ENCODE results near the gene MTUS2.

Gene MTUS2

DNA sequence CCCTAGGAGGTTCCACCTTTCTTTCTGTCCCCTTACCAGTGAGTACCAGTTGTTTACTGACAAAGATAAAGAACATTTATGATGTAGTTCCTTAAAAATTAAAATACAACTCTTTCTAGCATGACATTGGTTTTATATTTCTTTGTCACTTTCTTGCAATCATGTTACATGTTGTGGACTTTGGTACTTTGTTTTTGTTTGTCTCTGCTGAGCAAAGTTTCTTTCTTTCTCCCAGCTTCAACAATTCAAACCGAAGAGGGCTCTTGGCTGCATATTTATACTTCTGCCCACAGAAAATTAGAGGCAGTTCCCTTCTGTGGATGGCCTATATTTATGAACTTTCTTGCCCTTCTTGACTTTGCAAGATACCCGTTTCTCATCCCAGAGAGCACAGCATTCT lies 201.2 kb downstream of the MTUS2 start:
- in situ Hi-C loops (cut with MboI; ENCODE audit: low sequenced_read_pairs) = no loop called here

DNA sequence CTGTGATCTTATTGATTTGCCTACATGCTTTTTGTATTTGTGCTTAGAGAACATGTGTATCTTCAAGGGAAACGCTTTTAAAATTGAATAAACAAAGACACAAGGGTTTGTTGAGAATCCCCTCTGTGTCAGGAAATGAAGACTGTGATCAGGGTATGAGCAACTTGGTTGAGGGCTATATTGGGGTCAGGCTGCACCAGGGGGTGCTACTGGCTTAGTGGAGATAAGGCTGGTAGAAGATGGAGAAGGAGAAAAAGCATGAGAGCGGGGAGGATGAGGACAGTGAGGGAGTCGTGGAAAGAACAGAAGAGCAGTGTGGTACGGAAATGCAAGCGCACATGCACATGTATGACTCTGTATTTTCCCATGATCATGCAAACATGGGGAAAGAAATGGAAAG lies 201.6 kb downstream of the MTUS2 start:
- in situ Hi-C loops (cut with MboI; ENCODE audit: low sequenced_read_pairs) = no loop called here

DNA sequence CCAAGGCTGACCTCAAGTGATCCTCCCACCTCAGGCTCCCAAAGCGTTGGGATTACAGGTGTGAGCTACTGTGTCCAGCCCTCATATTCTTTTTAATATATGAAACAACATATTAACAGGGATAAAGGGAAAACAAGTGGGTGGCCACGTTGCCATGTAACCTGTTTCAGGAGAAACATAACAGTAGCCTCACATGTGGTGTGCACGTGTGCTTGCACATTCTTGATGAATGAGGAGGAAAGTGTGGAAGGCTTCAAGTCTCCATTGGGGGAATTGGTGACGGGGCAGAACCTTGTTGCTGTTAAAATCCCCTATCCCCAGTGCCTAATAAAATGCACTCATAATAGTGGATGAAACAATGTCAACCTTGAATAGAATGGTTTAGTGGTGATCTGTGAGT lies 202.3 kb downstream of the MTUS2 start:
- in situ Hi-C loops (cut with MboI; ENCODE audit: low sequenced_read_pairs) = no loop called here

DNA sequence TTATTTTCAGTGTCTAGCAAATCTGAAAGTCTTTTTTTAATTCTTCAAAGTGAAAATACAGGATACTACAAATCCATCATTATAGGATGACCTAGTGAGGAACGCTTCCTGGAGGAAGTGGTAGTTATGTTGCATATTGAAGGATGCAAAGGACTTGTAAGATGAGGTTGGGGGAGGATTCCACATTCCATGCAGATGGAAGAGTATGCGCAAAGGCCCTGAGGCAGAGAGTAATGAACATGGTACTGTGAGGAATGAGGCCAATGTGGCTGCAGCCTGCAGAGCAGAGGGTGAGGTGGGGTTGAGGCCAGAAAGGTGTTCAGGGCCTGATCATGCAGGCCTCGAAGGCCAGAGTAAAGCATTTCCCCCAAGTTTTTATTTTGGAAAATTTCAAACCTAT lies 202.8 kb downstream of the MTUS2 start:
- in situ Hi-C loops (cut with MboI; ENCODE audit: low sequenced_read_pairs) = no loop called here

DNA sequence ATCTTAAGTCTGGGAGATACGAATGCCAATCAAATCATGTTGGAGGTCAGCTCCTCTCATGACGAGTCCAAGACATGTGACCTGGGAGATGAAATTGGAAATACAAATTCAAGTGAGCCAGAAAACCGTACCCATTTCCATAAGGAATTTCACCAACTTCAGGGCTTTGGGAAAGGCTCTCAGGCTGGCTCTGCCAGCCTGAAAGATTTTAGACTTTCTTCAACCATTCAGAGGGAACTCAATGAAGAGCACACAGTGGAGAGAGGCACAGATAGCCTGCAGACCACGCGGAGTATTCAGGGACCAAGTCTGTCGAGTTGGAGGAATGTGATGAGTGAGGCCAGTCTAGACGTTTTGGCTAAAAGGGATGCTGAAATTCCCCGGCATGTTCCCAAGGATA lies 204.6 kb downstream of the MTUS2 start:
- in situ Hi-C loops (cut with MboI; ENCODE audit: low sequenced_read_pairs) = no loop called here

DNA sequence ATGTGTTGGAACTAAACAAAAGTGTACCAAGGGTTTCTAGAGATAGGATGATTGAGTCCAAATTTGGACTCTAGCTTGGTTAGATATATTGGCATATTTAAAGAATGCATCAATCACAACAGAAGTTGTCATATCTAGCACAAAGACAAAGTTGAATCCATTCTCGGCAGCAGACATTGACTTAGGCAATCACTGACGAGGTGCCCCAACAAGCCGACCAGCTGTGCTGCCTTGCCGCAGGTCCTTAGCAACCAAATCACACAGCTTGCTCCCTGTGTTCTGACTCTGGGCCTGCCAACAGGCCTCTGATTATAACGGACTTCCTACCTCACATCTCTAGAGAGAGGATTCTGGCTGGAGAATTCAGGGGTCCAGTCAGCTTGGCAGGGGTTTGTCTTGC lies 208.7 kb downstream of the MTUS2 start:
- in situ Hi-C loops (cut with MboI; ENCODE audit: low sequenced_read_pairs) = no loop called here

DNA sequence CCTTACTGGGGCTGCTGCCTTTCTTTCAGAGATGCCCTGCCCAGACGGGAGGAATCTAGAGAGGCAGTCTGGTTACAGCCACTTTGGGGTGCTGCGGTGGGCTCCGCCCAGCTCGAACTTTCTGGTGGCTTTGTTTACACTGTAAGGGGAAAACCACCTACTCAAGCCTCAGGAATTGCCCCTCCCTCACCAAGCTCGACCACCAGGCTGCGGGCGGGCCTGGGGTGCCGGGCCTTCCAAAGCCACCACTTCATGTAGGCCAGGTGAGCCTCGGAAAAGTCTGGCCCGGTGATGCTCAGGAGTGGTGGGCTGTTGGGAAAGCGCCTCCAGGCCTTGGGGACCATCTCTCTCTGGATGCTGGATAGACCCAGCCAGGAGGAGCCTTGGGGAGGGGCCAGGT lies 218.6 kb downstream of the MTUS2 start:
- in situ Hi-C loops (cut with MboI; ENCODE audit: low sequenced_read_pairs) = no loop called here

DNA sequence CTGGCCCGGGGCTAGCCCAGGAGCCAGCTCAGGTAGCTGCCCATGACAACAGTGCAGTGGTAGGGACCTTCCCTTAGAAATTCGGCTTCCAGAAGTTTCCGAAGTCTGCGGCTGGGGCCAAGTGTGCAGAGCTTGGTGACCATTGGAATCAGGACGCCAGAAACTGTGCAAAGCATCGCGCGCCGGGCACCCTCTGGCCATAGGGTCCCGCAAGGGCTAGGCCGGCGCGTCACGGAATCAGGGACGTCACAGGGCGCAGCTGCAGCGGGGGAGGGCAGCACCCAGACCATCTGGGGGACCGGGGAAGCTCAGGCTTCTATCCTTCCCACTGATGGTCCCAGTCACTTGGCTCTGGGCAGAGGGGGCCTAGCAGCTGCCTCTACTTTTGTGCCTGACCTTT lies 219.1 kb downstream of the MTUS2 start:
- in situ Hi-C loops (cut with MboI; ENCODE audit: low sequenced_read_pairs) = no loop called here

DNA sequence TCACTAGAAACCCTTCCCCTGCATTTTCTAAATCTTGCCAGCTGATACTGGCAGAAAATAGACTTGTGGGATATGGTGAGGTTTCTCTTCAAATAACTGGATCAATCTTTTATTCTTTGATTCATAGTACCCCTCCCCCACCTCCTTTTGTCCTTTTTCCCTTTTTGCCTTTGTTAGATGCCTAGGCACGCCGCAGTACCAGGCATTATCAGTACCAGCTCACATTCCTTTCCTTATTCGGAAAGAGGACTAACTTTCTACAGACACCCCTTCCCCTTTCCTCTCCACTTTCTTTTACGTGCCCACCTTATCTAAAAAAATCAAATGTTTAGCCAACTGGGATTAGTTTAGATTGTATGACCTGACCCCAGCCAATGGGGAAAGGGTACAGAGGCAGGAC lies 226.4 kb downstream of the MTUS2 start:
- in situ Hi-C loops (cut with MboI; ENCODE audit: low sequenced_read_pairs) = no loop called here

DNA sequence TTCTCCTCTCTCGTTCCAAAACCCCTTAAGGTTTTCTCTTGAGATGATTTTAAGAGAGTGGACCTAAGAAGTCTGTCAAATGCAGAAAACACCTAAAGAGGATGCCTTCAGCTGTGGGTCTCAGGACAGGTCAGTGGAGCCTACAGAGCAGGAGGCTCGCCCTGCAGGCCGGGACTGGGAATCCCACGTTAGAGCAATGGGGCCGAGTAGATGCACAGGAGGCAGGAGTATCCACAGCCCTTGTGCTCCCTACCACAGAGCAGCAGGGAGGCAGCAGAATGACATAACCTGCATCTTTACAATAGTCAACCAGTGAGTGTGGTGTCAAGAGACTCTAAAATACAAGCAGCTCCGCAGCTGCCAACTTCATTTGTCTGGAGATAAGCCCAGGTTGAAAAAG lies 229.4 kb downstream of the MTUS2 start:
- in situ Hi-C loops (cut with MboI; ENCODE audit: low sequenced_read_pairs) = no loop called here

DNA sequence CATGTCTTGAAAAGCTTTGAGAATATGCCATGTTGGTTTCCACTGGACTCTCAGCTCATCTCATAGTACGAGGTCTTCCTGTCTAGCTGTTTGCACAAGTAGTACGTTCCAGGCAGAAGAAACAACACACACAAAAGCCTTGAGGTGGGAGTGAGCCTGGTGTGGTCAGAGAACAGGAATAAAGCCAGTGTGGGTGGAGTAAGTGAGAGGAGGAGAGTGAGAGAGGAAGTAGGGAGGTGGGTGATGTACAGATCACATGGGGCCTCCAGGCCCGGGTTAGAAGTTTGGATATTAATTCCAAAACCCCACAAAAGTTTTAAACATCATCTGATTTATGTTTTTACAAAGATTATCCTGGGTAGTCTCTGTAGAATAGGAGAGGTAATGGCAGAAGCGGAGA lies 230.6 kb downstream of the MTUS2 start:
- in situ Hi-C loops (cut with MboI; ENCODE audit: low sequenced_read_pairs) = no loop called here

DNA sequence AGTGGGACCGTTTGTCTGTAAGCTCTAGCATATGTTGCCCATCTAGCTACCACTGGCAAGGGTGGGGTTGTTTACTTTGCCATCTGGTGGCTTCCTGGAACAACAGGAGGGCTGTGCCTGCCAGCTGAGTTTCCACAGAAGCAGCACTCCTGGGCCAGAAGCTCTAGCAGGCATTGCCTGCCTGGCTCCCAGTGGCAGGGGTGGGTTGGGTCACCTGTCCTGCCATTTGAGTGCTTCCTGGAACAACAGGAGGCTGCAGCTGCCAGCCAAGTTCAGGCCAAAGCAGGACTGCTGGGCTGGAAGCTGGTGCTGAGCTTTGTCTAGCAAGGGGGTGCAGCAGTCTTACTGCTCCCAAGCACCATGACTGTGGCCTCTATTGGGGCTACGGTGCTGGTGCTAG lies 239.7 kb downstream of the MTUS2 start:
- in situ Hi-C loops (cut with MboI; ENCODE audit: low sequenced_read_pairs) = no loop called here

DNA sequence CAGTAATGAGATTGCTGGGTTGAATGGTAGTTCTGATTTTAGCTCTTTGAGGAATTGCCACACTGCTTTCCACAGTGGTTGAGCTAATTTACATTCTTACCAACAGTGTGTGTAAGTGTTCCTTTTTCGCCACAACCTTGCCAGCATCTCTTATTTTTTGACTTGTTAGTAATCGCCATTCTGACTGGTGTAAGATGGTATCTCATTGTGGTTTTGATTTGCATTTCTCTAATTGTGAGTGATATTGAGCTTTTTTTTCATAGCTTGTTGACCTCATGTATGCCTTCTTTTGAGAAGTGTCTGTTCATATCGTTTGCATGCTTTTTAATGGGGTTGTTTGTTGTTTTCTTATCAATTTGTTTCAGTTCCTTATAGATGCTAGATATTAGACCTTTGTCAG lies 245.0 kb downstream of the MTUS2 start:
- in situ Hi-C loops (cut with MboI; ENCODE audit: low sequenced_read_pairs) = no loop called here

DNA sequence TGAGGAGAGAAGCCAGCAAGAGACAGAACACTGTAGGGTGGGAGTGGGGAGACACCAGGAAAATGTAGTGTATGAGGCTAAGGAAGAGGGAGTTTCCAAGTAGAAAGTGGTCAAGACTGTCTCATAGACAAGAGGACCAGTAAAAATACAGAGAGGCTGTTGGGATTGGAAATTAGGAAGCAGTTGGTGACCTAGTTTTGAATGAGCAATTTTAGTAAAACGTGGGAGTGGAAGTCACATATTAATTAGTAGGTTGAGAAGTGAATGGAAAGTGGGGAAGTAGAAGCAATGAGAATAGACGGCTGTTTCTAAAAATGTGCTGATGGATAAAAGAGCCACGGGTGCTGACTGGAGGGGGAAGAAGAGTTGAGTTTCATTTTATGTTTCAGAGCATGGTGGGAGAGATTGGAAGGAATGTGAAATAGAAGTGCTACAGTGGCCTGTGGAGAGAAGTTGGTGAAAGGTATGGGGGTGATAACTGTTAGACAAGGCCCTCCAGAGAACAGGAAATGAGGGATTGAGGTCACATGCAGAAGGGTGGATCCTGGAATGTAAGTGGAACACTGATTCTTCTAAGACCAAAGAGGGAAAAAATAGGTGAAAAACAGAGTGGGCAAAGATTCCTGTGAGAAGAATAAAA lies 247.3 kb downstream of the MTUS2 start:
- in situ Hi-C loops (cut with MboI; ENCODE audit: low sequenced_read_pairs) = no loop called here

DNA sequence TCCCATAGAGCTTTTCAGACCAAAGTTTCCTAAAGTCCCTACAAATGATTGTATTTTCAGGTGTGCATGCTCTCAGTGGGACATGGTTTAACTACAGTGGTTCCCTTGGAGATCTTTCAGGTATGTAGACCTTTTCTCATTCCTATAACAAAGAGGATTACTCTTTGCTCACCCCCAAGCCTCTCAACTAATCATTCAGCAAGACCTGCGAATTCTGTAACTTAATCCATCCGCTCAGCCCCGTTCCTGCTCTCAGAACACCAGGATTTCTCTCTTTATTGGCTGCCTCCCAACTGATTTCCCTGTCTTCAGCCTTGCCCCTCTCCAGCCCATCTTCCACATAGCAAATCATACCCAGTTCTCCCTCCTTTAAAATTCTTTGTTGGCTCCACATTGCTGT lies 253.6 kb downstream of the MTUS2 start:
- in situ Hi-C loops (cut with MboI; ENCODE audit: low sequenced_read_pairs) = no loop called here

DNA sequence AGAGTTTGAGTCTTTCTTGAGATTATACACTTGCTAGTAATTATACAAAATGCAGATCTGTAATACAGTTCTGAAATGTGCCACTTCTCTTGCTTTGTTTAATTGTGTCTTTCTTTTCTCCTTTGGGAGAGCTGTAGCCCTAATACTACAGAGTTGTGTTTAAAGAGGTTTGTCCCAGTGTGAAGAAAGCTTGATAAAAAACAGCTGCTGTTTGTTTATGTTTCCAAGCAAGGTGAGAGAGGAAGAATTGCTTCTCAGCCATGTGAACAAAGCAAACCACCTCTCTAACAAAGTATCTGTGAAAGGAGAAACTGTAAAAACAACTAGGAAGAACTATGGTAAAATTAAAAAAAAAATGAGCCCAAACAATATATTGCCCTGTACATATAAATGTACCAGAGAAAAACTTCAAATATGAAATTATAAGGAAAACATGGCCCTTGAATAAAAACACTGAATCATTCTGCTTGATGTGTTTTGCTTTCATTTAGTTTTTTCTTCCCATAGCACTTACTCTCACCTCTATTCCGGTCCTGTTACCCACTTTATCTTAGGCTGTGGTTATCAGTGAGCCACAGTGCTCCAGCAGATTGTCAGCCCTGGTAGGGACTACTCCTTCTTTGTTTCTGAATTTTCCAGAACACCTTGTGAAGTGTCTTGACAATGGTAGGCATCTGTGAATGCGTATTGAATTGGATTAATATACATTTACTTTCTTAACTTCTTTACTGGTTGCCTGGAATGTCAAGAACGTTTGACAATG lies 257.1 kb downstream of the MTUS2 start:
- in situ Hi-C loops (cut with MboI; ENCODE audit: low sequenced_read_pairs) = no loop called here

DNA sequence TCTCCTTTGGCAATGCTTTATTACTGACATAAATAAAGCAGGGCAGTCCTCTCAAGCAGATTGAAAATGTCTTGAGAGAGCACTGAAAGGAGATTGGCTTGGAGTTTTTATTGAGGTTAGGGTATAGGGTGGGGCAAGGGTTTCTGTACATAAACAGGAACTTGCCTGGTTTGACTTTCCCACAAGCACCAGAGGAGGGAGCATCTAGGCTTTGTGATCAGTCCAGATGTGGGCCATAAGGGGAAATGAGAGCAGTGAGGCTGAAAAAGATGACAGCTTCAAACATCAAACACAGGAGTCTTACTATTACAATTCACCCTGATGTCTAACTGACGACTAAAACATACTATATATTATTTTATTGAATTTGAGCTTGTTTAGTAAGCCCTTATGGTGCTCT lies 260.9 kb downstream of the MTUS2 start:
- in situ Hi-C loops (cut with MboI; ENCODE audit: low sequenced_read_pairs) = no loop called here

DNA sequence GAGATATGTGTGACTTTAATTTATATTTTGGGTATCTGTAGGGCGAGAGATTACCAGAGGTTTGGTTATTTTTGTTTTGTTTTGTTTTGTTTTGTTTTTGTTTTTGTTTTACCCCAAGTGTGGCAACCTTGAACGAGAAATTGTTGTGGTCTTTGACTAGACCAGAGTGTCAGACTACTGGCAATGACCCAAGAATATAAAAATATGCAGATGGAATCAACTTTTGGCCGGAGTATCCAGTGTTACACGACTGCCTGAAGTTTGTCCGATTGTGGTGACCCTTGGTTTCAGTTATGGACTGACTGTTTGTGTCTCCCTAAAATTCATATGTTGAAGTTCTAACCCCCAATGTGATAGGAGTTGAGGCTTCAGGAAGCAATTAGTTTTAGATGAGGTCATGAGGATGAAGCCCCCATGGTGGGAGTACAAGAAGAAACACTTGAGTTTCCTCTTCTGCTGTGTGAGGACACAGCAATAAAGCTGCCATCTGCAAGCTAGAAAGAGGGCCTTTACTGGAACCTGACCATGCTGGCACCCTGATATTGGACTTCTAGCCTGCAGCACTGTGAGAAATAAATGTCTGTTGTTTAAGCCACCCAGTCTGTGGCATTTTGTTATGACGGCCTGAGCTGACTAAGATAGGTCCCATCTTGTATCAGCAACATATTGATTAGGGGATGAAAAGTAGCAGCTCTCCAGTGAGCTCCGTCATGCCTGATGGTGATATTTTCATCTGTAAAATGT lies 261.7 kb downstream of the MTUS2 start:
- in situ Hi-C loops (cut with MboI; ENCODE audit: low sequenced_read_pairs) = no loop called here

DNA sequence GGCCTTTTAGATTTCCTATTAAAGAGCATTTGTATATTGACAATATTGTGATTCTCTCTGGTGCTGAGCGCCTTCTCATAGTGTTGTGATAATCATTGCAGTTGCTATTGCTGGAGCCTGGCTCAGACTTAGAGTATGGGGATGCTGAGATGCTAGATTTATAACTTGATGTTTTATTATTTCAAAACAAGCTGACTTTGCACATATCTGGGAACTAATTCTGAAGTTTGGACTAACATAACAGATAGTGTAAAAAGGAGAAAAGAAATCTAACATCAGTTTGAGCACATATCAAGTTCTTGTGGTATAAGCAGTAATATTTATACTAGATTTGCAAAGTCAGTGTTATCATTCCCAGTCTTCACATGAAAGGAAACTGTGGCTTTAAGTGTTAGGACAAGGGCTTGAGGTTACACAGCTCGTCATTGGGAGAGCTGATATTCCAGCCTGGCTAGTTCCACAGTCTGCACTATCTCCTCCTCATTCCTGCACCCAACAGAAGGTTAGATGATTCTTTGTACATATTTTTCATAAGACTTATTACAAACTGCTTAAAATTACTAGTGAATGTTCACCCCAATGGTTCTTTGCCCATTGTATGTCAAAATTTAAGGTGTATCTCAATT lies 279.8 kb downstream of the MTUS2 start:
- in situ Hi-C loops (cut with MboI; ENCODE audit: low sequenced_read_pairs) = no loop called here

DNA sequence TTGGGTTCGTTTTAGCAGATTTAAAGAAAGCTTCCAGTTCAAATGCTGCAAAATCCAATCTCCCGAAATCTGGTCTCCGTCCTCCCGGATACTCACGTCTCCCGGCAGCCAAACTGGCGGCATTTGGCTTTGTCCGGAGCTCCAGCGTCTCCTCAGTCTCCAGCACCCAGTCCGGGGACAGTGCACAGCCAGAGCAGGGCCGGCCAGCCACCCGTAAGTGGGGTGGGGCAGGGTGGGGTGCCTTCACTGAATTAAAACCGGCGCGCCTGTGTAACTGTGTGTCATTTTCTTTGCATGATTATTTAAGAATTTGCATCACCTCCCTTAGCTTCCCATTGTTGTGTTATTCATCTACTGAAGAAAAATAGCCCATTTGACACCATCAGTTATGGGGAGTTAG lies 280.6 kb downstream of the MTUS2 start:
- in situ Hi-C loops (cut with MboI; ENCODE audit: low sequenced_read_pairs) = no loop called here

DNA sequence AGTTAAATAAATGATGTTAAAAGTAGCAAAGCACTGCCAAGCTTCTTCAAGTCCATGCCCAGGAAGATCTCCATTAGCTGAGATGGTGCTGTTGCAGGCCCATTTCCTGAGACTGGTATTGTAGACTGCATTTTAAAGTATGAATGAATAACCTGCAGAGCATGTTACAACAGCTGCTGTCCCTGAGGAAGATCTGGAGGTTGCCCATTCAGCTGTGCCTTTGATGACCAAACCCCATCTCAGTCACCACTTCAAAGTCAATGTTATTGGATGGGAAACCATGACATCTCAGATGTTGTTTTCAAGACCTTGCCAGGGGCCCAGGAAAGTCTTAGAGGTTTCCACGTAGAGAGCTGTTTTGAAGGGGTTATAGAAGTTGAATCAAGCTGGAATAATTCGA lies 281.3 kb downstream of the MTUS2 start:
- in situ Hi-C loops (cut with MboI; ENCODE audit: low sequenced_read_pairs) = no loop called here

DNA sequence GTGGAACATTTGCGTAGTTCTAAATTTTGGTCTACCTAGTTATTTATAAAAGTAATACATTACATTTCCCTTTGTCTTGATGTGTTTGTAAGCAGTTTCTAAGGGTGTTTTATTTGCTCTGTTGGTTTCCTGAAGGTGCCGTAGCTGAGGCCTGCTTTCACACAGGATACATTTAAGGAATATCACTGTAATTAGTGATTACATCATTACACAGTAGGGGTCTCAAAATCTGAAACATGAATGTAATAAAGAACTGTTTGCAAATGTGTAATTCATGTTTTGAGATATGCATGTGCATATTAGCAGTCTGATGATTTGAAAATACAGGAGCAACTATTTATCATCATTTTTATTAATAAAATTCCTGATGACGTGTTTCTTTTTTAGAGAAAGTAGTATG lies 281.8 kb downstream of the MTUS2 start:
- in situ Hi-C loops (cut with MboI; ENCODE audit: low sequenced_read_pairs) = no loop called here

All from HL-60/S4 (cell line).